Erythroblast (primary cell): ENCODE measurements around the gene VAPA.

ENCODE experiments used
- GATA1 ChIP-seq: IDR thresholded peaks from 2 replicates; pipeline ENCODE4 v1.6.1; 2011; ENCODE audit warnings: low read depth, mild to moderate bottlenecking, control low read depth, low read length, moderate library complexity
- POLR2A ChIP-seq: IDR thresholded peaks from 2 replicates; pipeline ENCODE4 v1.6.1; 2011; ENCODE audit warnings: mild to moderate bottlenecking, low read length

GRCh38 chr18:10002280-10002679 is 88.5 kb downstream of the VAPA start:
- TF ChIP-seq POLR2A (no peak), GATA1 (no peak)
